NB4 (cell line): ENCODE results near the gene EPS8.

Experiments used
- CTCF ChIP-seq: IDR thresholded peaks from one replicate; pipeline ENCODE4 v1.5.1; 2012; ENCODE audit warnings: low read depth, low read length
- POLR2A ChIP-seq: IDR thresholded peaks from 2 replicates; pipeline ENCODE4 v1.6.1; 2011; ENCODE audit warnings: mild to moderate bottlenecking; ENCODE audit not compliant: insufficient read length; ENCODE audit errors: extremely low read depth
- TF ChIP-seq, protein P1 (sequence below): IDR thresholded peaks from 2 replicates; pipeline ENCODE4 v1.6.1; 2011; ENCODE audit warnings: low read depth, low read length

- TF ChIP-seq POLR2A (no peak), CTCF (no peak)
- TF ChIP-seq, protein P1, sequence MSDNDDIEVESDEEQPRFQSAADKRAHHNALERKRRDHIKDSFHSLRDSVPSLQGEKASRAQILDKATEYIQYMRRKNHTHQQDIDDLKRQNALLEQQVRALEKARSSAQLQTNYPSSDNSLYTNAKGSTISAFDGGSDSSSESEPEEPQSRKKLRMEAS, result no peak
Observed at GRCh38 chr12:15779925-15780324, 9.3 kb downstream of the EPS8 start.
